Measurements from ENCODE around the gene CEP112. TPM values are rescaled to one million over a fixed set of nuclear protein-coding genes. Genes with fewer than 3 reads are reported as not detected.

Gene CEP112
- total RNA-seq, 1 donor from 2014 or later = 14.8 TPM

GRCh38 chr17:65984299-65984698 is 207.6 kb downstream of the CEP112 start:
- no peak for DNase-seq

- no peak for DNase-seq
These were observed 213.1 kb downstream of the CEP112 start for GRCh38 chr17:65978871-65979270.

- no peak for DNase-seq
These were observed 214.9 kb downstream of the CEP112 start for GRCh38 chr17:65977041-65977440.

- DNase-seq = no peak
These were observed 216.1 kb downstream of the CEP112 start for GRCh38 chr17:65975878-65976277.

GRCh38 chr17:65973237-65973636 is 218.7 kb downstream of the CEP112 start:
- no peak for DNase-seq

DNA sequence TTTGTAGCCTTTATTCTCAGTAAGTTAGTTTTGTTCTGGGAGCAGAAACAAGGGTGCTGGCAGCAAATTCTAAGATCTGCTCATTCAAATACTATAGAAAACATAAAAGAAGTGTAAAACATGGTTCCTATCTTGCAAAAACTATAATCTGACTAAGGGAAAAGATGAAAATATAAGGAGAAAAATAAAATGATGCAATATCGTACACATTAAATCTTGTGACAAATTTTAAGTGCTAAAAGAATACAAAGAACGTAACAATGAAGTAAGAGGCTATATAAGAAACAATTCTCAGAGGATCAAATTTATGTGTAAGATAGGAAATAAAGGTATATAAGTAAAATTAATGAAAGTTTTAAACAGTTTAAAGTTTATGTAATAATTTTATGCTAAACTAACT is 224.6 kb downstream of the CEP112 start:
- no peak for DNase-seq

- DNase-seq = peak; percentile 65
These were observed 225.7 kb downstream of the CEP112 start for GRCh38 chr17:65966072-65966695.

GRCh38 chr17:65963179-65963578 is 228.8 kb downstream of the CEP112 start:
- DNase-seq = no peak

- DNase-seq = no peak
These were observed 232.3 kb downstream of the CEP112 start for GRCh38 chr17:65959630-65960029.

DNA sequence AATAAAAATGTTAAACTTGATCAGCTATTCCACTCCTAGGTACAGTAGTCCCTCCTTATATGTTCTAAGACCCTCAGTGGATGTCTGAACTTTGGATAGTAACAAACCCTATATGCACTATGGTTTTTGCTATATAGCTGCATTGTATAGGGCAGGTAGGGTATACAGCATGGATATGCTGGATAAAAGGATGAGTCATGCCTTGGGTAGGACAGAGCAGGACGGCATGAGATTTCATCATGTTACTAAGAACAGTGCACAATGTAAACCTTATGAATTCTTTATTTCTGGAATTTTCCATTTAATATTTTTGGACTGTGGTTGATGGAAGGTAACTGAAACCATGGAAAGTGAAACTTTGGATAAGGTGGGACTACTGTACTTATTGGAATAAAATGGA is 235.1 kb downstream of the CEP112 start:
- DNase-seq = no peak

- DNase-seq = no peak
These were observed 237.8 kb downstream of the CEP112 start for GRCh38 chr17:65954148-65954449.

DNA sequence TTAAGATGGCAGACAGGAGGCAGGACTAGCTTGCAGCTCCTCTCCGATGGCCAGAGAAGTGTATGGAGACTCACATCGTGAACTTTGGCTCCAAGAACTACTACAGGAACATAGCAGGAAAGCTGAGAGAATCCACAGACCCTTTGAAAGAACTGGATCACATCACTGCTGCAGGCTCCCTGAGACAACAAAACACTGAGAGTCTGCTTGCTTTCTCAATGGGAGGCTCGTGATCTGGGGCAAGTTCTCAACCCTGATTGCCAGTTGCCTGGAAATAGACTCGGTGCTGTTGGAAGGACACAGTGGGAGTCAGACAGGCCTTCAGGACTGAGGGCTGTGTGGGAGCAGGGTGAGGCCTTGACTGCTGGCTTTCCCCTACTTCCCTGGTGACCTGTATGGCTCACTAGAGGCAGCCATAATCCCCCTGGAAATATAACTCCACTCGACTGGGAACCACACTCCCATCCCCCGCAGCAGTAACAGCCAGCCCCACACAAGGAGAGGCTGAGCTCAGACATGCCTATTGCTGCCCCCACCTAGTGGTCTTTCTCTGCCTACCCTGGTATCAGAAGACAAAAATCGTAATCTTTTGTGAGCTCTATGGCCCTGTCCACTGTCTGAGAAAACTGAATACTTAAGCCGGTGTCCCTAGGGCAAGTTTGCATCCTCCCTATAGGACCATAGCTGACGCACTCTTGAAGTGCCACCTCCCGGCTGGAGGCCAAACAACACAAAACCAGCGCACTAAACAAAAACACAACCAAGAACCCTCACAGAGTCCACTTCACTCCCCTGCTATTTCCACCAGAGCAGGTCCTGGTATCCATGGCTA is 238.4 kb downstream of the CEP112 start:
- DNase-seq = no peak

DNA sequence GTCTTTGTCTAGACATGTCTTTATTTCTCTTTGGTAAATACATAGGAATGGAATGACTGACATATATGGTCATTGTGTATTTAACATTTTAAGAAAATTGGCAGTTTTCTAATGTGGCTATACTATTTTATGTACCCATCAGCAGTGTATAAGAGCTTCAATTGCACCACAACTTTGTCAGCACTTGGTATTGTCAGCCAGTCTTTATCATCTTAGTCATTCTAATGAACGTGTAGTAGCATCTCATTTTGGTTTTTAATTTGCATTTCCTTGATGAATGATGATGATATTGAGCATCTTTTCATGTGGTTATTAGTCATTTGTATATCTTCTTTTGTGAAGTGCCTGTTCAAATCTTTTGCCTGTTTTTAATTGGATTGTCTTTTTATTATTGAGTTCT is 239.3 kb downstream of the CEP112 start:
- DNase-seq = no peak

- no peak for DNase-seq
These were observed 239.9 kb downstream of the CEP112 start for GRCh38 chr17:65952015-65952414.

DNA sequence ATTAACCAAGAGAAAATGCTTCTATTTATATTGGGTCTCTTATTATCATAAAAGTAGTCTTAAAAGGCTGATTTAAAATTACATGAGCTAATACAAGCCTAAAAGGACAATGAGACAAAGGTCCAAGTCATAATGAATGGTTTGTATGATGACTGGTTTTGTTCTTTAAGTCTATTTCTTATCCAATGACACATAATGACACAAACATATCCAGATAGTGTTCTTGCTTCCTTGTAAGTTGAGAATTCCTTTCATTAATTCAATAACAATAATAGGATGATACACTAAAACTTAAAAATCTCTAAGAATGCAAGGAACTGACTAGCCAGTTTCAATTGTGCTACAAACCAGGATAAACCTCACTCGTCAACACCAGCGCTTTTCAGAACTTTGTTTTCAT is 244.1 kb downstream of the CEP112 start:
- no peak for DNase-seq

GRCh38 chr17:65942592-65942991 is 249.3 kb downstream of the CEP112 start:
- DNase-seq = no peak

- no peak for DNase-seq
These were observed 250.5 kb downstream of the CEP112 start for GRCh38 chr17:65941356-65941899.

GRCh38 chr17:65936013-65936412 is 255.9 kb downstream of the CEP112 start:
- peak; percentile 51 for DNase-seq

- DNase-seq = no peak
These were observed 258.6 kb downstream of the CEP112 start for GRCh38 chr17:65933290-65933689.

GRCh38 chr17:65931246-65932149 is 260.4 kb downstream of the CEP112 start:
- no peak for DNase-seq

- no peak for DNase-seq
These were observed 261.7 kb downstream of the CEP112 start for GRCh38 chr17:65930140-65930730.

DNA sequence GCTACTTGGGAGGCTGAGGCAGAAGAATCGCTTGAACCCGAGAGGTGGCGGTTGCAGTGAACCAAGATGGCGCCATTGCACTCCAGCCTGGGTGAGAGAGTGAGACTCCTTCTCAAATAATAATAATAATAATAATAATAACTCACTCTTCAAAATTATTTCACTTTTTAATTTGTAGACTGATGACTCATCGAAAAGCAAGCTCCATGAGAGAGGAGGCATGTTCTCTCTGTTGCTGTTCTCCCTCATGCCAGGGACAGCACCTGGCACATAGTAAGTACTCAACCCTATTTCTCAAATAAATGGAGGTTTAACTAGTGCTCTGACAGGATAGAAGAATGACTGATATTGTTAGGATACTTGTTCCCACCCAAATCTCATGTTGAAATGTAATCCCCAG is 265.3 kb downstream of the CEP112 start:
- DNase-seq = no peak
